HG03280 (cell line): Measurements from ENCODE around the gene NCOR2.

Source experiments
- ATAC-seq: cut with Tn5 transposase; IDR thresholded peaks from one replicate; pipeline ENCODE4 v1.9.1; 2021; ENCODE audit warnings: mild to moderate bottlenecking, moderate library complexity; ENCODE audit not compliant: unreplicated experiment

NCOR2 gene

DNA sequence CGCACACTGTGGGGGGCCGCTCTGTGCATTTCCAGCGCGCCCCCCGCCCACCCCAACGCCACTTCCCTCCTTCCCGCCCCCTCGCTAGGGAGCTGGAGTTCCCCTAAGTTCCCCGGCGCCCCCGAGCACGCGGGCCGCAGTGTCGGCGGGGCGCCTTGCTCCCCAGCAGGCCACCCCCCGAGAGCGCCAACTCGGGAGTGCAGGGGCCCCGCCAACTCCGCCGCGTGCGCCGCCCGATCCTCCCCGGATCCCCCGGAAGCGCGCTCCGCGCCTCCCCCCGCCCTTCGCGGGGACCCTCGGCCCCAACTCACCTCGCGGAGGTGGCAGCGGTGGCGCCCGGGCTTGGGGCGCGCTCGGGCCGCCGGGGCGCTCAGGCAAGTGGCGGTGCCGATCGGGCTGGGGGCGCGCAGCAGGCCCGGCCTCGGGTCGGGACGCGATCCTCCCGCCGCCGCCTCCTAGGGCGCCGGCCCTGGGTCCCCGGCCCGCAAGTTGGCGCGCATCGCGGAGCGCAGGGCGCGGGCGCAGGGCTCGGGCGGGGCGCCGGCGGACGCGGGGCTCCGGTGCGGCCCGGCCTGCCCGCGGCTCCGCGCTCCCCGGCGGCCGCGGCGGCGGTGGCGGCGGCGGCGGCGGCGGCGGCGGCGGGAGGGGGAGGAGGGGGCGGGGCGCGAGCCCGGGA, at the start of gene NCOR2:
NCOR2 (minus strand) TSS at position 616 of the 676 bp plus-strand sequence. CDS start 72,361 bp downstream, outside the sequence.
- peak; percentile 32 for ATAC-seq

DNA sequence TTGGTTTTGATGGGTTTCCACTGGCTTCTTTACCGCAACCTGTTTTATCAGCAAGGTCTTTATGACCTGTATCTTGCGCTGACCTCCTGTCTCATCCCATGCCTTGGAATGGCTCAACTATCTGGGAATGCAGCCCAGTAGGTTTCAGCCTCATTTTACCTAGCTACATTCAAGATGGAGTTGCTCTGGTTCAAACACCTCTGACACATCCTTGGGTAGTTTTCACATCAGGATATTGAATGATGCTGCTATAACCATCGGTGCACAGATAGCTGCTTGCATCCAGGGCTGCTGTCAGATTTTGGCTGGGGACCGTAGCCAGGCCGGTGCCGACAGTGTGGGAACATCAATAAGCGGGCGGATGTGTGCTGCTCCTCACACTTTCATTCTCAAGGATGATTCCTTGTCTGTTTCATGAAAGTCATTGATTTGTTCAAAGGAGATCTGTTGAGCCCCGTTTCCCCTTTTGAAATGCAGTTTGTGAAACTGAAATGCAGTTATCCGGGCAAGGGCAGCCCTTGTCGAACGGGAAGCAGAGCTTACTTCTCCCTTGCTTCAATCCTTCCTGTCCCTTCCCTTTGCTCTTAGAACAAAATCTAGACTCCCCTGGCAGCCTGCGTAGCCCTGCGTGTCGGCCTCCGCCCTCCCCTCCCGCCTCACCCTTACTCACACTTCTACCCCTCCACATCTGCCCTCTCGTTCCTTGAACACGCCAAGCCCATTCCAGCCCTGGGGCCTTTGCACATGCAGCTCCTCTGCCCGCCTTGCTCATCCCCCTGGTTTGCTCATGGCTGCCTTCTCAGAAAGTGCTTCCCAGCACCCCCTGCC, 49.2 kb upstream of the NCOR2 start:
- no peak for ATAC-seq

DNA sequence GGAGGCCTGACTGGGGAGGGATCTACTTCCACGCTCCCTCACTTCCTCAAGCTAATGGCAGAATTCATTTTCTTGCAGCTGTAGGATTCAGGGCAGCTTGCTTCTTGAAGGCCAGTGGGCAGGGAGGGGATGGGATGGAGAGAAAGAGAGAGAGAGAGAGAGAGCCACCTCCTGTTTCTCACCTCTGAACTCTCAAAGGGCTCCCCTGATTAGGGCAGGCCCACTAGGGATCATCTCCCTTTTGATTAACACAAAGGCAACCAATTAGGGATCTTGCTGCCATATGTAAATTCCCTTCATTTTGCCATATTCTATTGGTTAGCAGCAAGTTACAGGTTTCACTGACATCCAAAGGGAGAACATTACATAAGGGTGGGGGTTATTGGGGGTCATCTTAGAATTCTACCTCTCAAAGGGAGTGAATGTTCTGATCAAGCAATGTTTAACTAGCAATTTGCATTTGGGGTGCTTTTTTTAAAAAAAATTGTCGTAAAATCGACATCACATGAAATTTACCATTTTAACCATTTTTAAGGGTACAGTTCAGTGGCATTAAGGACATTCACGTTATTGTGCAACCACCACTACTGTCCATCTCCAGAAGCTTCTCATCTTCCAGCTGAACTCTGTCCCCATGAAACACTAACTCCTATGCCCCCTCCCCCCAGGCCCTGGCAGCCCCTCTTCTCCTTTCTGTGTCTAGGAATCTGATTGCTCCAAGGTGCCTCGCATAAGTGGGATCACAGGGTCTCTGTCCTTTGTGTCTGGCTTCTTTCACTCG, 47.3 kb upstream of the NCOR2 start:
- no peak for ATAC-seq

DNA sequence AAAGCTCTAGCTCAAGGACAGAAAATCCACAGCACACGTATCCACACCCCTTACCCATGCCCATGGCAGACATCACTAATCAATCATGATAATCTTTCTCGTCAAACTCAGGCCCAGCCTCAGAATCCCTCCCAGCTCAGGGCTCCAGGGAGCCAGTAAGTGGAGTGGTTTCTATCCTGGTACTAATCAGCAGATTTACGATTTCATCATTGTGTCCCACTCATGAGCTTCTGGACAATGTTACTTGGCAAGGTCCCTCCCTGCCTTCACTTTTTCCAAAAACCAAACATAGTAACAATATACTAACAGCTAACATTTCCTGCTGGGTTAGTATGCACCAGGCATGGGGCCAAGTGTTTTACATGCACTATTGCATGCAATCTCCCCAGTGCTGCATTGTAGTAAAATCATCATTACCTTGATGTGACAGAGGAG, 45.8 kb upstream of the NCOR2 start:
- ATAC-seq, result no peak

DNA sequence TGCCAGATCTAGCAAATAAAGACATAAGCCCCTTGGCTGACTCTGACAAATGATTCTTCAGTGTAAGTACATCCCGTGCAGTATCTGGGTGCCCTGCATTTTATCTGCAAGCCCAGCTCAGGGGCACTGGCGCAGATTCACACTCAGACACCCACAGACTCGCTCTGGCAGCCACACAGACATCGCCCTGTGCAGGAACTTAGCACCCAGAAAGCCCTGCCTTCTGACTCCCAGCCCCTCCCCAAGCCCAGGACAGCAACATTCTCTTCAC, 44.9 kb upstream of the NCOR2 start:
- no peak for ATAC-seq

DNA sequence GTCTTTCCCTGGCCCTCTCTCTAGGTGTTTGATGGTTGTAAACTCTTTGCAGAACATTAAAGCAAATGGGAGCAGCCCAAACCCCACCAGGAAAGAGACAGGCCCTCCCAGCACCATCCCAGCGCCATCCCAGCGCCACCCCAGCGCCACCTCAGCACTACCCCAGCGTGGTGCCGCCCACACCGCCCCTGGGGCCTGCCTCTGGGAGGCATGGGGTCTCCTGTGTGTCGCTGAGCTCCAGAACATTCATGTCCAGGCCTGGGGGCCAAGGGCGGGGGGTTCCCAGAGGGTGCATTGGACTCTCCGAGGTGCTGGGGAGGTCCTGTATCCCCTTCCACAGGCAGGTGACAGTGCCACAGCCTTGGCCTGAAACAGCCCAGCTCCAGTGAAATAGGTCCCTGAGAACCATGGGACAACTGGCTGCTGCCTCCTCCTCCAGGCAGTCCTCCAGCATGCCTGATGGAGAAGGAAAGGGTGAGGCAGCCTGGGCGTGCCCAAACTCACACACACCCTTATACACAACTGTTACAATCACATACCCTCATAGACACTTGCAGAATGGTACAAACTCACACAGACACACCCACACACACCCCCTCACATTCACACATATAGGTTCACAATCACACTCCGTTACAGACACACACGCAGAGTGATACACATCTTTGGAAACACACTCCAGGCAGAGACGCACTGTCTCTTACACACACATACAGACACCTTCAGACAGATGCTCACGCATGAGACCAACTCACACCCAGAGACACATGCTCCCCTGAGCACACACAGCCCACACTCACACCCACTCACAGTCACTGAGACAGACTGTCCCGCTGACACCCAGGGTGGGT, 44.4 kb upstream of the NCOR2 start:
- ATAC-seq, result no peak

DNA sequence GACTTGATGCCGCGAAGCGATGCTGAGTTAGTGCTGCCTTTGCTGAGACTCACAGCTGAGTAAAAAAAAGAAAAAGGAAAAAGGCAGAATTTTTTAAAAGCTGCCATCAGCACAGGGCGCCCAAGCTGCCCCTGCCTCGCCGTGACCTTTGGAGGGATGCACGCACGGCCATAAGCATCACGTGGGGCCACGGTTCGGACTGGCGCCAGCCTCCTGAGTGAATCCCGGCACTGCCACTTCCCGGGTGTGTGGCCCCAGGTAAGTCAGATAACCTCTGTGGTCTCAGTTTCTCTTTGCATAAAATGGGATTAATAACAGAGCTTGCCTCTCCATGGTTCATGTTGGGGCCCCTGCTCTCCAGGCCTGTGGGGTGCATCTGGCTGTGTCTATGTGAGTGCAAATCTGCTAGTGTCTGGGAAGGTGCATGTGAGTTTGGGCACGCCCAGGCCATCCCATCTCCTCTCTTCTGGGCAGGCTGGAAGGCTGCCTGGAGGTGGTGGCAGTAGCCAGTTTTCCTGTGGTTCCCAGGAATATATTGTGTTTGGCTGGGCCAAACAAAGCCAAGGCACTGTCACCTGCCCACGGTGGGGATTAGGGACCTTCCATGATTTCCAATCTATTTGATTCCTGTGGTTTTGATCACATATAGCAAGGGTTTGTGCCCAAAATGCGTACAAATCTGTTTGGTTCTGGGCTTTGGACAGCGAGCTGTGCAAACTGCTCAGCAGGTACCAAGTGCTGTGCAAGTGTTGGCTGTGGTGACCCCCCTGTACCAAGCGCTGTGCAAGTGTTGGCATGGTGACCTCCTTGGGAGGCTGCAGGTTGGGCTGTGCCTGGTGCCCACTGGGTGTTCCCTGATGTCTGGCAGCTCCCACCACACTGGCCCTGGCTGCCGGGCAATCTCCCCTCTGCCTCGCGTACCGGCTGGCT, 43.5 kb upstream of the NCOR2 start:
- no peak for ATAC-seq

DNA sequence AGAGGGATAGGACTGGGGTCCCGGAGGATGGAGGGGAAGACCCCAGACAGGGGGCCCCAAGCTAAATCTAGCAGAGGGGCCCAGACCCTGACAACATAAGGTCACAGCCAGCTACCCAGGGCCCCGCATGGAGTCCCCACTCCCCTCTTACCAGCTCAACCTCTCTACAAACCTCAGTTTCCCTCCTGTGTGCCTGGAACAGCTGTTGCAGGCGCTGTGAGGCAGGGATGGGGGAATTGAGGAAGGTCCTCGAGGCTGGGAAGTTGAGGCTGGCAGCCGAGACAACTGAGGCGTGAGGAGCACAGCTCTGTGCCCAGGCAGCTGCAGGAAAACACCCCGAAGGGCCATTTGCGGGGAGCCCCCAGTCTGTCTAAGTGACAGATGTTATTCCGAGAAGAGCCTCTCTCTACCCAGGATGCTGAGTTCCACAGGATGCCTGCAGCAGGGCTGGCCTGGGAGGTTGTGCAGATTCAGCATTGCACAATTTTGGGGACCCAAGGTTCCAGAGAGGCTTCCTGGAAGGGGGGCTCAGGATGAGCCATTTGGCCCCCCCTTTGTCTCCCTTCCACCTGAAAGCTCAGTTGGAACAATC, 42.7 kb upstream of the NCOR2 start:
- no peak for ATAC-seq

DNA sequence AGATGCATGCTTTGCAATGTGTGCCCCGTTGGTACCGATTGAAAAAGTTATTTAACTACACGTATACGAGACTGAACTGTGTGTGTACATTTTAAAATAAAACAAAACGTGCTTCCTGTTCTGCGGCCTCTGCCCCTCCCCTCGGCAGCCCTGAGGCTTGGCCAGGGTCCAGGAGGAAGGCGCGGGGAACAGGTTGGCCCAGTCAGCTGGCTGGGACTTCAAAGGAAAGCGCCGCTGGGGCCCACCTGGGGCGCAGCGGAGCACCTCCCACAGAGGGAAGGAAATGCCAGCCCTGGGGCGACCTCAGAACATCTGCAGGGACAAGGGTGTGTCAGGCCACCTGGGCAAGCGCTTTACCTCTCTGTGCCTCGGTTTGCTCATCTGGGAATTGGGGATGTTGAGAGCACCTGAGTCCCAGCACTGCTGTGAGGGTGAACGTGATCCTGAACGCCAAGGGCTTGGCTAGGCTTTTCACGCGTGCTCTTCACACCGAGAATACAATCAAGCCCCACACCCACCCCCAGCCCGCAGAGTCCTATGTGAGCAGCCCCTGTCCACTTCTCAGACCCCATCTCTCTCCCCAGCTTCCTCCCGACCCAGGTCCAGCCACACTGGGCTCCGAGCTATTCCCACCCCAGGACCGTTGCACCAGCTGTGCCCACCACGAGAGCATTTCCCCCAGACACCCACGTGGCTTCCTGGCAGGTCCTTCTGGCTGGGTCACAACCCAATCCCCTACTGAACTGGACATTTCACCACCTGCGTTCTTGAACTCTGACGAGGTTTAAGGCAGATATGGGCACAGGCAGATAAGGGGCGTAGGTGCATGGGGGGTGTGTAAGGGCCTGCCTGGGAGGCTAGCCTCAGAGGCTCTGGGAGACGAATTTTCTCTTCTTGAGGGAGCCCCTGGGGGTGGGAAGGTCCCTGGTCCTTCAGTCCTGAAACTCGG, 41.9 kb upstream of the NCOR2 start:
- peak; percentile 65 for ATAC-seq

DNA sequence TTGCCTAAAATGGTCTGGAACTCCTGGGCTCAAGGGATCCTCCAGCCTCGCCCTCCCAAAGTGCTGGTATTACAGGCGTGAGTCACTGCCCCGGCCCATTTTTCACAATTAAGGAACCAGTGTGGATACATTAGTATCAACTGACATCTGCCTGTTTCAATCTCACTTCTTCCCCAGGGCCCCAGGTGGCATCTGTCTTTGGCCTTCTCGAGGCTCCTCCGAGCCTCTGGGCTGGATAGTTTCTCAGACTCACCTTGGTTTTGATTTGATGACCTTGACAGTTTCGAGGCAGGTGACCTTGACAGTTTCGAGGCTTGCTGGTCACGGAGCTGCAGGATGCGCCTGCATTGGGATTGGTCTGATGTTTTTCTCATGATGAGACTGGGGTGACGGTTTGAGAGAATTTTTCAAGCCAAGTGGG, 41.0 kb upstream of the NCOR2 start:
- no peak for ATAC-seq

DNA sequence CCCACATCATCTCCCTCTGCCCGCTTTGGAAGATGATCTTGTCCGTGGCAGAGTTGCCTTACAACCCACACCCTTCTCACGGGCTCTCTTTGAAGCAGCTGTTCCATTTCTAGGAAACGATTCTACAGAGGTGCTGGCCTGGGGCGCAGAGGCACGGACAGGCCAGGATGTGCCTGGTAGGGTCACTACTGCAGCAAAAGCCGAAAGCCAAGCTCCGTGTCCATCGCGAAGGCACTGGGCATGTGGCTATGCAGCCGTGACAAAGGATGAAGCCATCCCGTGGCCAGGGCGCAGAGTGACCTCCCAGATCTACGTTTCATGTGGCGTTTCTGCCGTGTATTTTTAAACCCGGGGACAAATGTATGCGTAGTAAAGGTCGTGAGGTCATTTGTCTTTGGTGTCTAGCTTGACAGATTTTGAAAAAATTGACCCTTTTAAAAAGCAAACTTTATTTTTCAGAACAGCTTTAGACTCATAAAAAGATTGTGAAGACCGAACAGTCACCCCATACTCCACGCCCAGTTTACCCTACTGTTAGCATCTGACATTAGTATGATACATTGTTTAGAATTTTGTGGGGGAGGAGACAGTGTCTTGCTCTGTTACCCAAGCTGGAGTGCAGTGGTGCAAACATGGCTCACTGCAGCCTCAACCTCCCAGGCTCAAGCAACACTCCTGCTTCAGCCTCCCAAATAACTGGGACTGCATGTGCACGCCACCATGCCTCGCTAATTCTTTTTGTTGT, 40.4 kb upstream of the NCOR2 start:
- ATAC-seq, result no peak

DNA sequence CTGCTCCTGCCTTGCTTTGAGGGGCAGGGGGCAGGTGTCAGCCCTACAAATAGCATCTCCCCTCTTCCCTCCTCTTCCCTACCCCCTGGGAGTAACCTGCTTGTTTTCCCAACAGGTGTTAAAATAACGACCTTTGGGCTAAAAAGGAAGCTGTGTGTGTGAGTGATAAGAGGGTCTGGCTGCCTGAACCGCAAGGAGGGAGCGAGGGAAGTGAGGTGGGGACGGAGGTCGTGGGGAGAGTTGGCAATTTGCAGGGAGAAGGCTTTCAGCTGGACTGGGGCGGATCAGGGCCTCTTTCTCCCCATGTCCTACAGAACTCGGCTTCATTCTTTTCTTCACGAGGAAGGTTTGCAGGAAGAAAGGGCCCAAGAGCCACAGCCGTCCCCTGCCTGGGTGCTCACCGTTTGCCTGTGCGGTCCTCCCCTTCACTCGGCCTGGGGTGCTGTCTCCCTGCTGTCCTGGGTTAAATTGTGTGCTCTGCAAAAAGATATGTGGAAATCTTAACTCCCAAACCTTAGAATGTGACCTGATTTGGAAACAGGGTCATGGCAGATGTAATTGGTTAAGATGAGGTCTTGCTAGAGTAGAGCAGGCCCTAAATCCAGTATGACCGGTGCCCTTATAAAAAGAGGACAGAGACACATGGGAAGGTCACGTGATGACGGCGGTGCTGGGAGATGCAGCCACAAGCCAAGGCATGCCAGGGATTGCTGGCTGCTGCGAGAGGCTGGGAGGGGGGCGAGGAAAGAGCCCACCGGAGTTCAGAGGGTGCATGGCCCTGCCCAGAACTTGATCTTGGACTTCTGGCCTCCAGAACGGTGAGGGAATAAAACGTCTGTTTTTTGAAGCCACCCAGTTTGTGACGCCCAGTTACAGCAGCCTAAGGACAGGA, 38.7 kb upstream of the NCOR2 start:
- ATAC-seq, result no peak

DNA sequence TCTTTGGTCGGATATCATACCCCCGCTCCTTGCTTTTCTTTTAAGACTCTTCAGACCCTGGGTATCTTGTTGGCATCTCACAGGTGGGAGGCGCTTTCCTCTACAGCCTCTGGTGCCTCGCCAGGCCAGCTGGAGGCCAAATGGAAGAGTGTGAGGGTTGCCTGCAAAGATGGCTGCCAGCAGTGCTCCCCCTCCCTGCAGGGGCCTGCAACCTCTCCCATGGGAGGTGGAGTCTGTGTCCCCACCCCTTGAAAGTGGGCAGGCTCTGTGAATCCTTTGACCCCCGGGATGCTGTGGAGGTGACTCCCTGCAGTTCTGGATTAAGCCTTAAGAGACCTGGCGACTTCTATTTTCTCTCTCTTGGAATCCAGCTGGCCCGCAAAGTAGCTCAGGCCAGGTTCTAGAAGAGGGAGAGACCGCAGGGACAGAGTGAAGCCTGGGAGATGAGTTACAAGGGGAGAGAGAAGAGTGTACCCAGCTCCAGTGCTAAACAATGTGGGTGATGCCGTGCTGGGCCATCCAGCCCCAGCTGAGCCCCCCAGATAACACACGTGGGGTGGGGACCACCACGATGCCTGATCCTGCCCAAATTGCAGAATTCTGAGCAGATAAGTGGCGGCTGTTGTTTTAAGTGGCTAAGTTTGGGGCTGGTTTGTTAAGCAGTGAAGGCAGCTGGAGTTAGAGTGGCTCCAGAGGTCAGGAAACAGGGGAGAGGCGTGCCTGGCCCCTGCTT, 37.9 kb upstream of the NCOR2 start:
- ATAC-seq, result no peak

DNA sequence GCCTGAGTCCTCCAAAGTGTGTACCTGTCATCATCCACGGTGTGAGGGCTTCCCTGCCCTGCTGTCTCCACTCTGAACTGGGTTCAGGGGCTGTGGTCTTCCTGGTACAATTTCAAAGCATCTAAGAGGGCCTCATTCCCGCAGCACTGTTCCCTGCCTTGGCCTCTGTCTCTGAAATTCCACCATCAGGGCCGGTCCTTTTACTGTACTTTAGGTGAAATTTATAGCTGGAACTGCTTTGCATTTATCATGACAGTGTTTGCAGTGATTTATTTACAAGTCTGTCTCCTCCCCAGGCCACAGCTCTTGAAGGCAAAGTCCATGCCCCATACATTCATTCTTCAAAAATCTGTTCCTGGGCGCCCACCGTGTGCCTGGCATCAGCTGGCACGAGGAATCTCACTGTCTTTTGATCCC, 36.9 kb upstream of the NCOR2 start:
- no peak for ATAC-seq

DNA sequence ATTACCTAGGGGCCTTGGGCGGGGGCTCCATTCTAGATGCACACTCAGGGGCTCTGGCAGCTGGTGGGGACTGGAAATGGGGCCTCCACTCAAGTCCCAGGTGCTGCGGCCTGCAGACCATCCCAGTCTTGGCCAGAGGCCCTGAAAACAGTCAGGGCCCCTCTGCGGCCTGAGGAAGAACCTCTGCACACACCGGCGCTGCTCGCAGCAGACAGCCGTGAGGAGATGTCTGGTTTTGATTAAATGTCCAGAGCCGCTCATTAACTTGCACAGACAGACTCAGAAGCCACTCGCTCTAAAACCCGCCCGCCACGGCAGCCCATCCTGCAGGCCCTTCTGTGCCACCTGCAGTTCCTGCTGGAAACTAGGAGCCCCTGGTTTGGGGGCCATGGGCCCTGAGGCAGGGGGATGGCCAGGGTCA, 36.4 kb upstream of the NCOR2 start:
- ATAC-seq, result no peak

DNA sequence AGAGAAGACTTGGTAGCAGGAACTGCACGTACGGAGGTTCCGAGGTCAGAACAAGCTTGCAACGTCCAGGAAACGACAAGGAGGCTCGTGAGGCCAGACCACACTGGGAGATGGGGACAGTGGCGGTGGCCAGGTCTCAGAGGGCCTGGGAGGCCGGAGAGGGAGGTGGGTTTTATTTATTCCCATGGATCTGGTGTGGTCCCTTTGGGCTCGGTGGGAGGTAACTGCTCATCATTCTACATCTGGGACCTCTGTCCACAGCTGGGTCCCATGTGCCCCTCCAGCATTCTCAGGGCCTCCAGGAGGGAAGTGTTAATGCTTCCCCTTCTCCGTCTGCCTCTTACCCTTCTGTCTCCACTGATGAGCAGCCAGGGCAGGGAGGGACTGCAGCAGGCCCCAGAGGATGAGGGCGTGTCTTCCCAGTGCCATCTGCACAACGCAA, 35.7 kb upstream of the NCOR2 start:
- ATAC-seq, result no peak
